ENCODE results near the gene RBM45. TPM values are rescaled to one million over a fixed set of nuclear protein-coding genes. Genes with fewer than 3 reads are reported as not detected.
"Not testable (repeated sequence)": the region's sequence is repeated elsewhere in the genome, so short reads cannot be mapped to it uniquely, and the experiment has no call there.

RBM45 gene
- total RNA-seq, 1 donor from 2014 or later, result 19.7 TPM

- no peaks in the 10 kb centered on the region for H3K4me1 Mint-ChIP-seq (ENCODE audit: low read depth)
- no peak overlapping the region for H3K27ac Mint-ChIP-seq
- TF ChIP-seq CTCF (IDR thresholded peaks at IDR 0.05; ENCODE audit: unreplicated experiment), result no peak
- no peak overlapping the region for H3K4me3 Mint-ChIP-seq (ENCODE audit: low read depth)
- H3K36me3 Mint-ChIP-seq (ENCODE audit: insufficient read depth), result no peaks in the 10 kb centered on the region
- H3K27me3 Mint-ChIP-seq, result no peaks in the 10 kb centered on the region
- no peak for DNase-seq (ENCODE audit: low spot score, unreplicated experiment)
- H3K9me3 Mint-ChIP-seq (ENCODE audit: low read depth), result peaks cover 5% of the 10 kb centered on the region
Measured at GRCh38 chr2:178152542-178152941, 40.3 kb downstream of the RBM45 start.

GRCh38 chr2:178152977-178153376 lies 40.7 kb downstream of the RBM45 start:
- no peak overlapping the region for H3K4me3 Mint-ChIP-seq (ENCODE audit: low read depth)
- no peak for TF ChIP-seq CTCF (IDR thresholded peaks at IDR 0.05; ENCODE audit: unreplicated experiment)
- peaks cover 5% of the 10 kb centered on the region for H3K9me3 Mint-ChIP-seq (ENCODE audit: low read depth)
- no peak overlapping the region for H3K27ac Mint-ChIP-seq
- H3K36me3 Mint-ChIP-seq (ENCODE audit: insufficient read depth), result no peaks in the 10 kb centered on the region
- no peak for DNase-seq (ENCODE audit: low spot score, unreplicated experiment)
- H3K4me1 Mint-ChIP-seq (ENCODE audit: low read depth), result no peaks in the 10 kb centered on the region
- H3K27me3 Mint-ChIP-seq, result no peaks in the 10 kb centered on the region

GRCh38 chr2:178153878-178154277 lies 41.6 kb downstream of the RBM45 start:
- H3K9me3 Mint-ChIP-seq (ENCODE audit: low read depth); H3K27me3 Mint-ChIP-seq; DNase-seq (ENCODE audit: low spot score, unreplicated experiment); H3K4me3 Mint-ChIP-seq (ENCODE audit: low read depth); H3K4me1 Mint-ChIP-seq (ENCODE audit: low read depth); H3K27ac Mint-ChIP-seq; H3K36me3 Mint-ChIP-seq (ENCODE audit: insufficient read depth): not testable (repeated sequence)

GRCh38 chr2:178155524-178155923 lies 43.3 kb downstream of the RBM45 start:
- no peaks in the 10 kb centered on the region for H3K27me3 Mint-ChIP-seq
- H3K4me3 Mint-ChIP-seq (ENCODE audit: low read depth), result no peak overlapping the region
- no peak for TF ChIP-seq CTCF (IDR thresholded peaks at IDR 0.05; ENCODE audit: unreplicated experiment)
- no peak for DNase-seq (ENCODE audit: low spot score, unreplicated experiment)
- peaks cover 5% of the 10 kb centered on the region for H3K9me3 Mint-ChIP-seq (ENCODE audit: low read depth)
- no peaks in the 10 kb centered on the region for H3K36me3 Mint-ChIP-seq (ENCODE audit: insufficient read depth)
- H3K27ac Mint-ChIP-seq, result no peak overlapping the region
- no peaks in the 10 kb centered on the region for H3K4me1 Mint-ChIP-seq (ENCODE audit: low read depth)

GRCh38 chr2:178157574-178157973 lies 45.3 kb downstream of the RBM45 start:
- Mint-ChIP-seq H3K27ac (no peak overlapping the region), H3K27me3 (no peaks in the 10 kb centered on the region), H3K9me3 (ENCODE audit: low read depth) (peaks cover 5% of the 10 kb centered on the region), H3K36me3 (ENCODE audit: insufficient read depth) (no peaks in the 10 kb centered on the region), H3K4me3 (ENCODE audit: low read depth) (no peak overlapping the region), H3K4me1 (ENCODE audit: low read depth) (no peaks in the 10 kb centered on the region)
- DNase-seq (ENCODE audit: low spot score, unreplicated experiment), result no peak
- no peak for TF ChIP-seq CTCF (IDR thresholded peaks at IDR 0.05; ENCODE audit: unreplicated experiment)

- Mint-ChIP-seq H3K4me3 (ENCODE audit: low read depth) (no peak overlapping the region), H3K4me1 (ENCODE audit: low read depth) (no peaks in the 10 kb centered on the region), H3K27me3 (no peaks in the 10 kb centered on the region), H3K36me3 (ENCODE audit: insufficient read depth) (no peaks in the 10 kb centered on the region), H3K27ac (no peak overlapping the region), H3K9me3 (ENCODE audit: low read depth) (peaks cover 5% of the 10 kb centered on the region)
- no peak for DNase-seq (ENCODE audit: low spot score, unreplicated experiment)
- TF ChIP-seq CTCF (IDR thresholded peaks at IDR 0.05; ENCODE audit: unreplicated experiment), result no peak
Measured at GRCh38 chr2:178159966-178160365, 47.7 kb downstream of the RBM45 start.
